Measurements from ENCODE around the gene CFAP54.
A peak's percentile ranks its signal among the peaks of the same experiment; 100 is the strongest.

Gene CFAP54

DNA sequence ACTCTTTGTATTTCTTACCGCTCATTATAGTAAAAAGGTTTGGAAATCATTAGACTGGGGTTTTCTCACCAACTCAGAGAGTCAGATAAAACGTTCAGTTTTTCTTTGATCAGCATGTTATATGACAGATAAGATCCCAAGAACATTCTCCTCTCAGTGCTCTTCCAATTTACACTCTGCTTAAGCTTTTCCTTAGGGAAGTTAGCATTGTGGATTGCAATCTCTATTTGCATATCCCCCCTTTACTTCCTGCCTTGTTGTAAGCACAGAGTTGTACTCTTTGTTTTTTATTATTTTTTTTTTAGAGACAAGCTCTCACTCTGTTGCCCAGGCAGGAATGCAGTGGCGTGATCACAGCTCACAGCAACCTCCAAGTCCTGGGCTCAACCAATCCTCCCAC, 11.4 kb upstream of the CFAP54 start:
- no peak for DNase-seq (ENCODE audit: low read depth)

DNA sequence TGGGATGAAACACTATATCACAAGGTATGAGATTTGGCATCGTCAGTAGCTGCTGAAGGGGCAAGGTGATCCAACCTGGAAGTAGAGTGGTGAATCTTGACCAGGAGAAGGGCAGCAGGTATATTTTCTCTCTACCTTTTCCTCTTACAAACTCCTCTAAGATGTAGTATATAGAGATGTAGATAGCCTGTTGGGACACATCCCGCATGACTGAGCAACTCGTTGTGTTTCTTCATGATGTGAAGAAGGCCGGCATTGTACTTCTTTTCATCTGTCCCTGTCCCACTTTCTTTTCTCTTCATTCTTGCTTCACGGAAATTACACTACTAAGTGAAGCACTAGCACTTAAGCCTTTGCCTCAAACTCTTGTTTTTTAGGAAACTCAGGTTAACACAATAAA, 7.3 kb upstream of the CFAP54 start:
- DNase-seq (ENCODE audit: low read depth) = no peak

DNA sequence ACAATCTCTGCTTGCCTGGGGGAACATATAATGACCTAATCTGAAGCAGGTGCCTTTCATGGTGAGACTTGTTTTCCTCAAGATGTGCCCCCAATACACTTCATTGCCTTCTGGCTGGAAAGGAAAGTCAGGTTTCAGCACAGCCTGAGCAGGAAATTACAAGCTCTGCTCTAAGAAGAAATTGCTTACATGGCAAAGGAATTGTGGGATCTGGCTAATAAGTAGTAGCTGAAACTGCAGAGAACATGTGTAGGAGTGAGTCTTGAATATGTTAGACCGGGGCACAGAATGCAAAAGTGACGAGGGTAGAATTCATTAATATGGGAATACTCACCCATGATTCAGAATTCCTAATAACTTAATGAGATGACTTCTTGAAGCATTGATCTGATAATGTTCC, 6.3 kb upstream of the CFAP54 start:
- no peak for DNase-seq (ENCODE audit: low read depth)

DNA sequence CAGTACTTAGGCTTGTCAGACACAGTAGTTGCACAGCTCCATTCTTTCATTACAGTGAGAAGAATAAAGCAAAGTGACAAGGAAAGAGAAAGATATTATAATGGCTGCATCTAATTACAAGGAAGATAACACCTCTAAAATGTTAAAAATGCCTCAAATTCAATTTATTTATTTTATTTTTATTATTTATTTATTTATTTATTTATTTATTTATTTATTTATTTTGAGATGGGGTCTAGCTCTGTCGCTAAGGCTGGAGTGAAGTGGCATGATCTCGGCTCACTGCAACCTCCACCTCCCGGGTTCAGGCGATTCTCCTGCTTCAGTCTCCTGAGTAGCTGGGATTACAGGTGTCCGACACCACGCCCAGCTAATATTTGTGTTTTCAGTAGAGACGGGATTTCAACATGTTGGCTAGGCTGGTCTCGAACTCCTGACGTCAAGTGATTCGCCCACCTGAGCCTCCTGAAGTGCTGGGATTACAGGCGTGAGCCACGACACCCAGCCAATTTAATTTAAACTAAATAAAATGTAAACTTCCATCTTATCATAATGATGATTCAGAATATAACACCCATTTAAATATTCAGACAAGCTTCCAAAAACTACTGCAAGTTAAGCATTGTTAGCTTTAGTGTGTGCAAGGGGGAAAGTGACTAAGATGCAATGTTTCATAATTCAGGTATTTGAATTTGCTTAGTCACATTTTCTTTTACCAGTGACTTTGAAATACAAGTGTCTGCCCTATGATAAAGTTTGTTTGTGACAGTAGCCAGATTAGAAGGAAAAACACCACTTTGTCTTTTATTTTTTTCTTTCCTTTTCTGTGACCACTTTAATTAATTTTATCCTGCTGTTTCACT, 2.4 kb upstream of the CFAP54 start:
- peak; percentile 89 for DNase-seq (ENCODE audit: low read depth)

DNA sequence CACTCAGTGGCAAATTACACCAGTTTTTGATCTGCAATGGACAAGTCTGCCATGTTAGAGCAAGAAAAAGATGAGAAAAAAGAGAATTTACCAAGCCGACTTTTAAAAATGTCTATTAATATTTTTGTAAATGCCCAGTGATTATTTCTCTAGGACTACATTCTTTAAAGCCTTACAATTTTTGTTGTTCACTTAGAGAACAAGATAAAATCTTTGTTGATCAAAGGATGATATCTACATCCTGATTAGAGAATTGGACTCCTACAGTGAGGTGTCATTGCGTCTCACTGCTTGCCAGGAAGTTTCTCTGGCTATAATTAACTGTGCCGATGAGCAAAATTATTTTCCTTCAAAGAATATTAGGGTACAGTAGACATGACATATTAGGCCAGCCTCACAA, 1.7 kb upstream of the CFAP54 start:
- no peak for DNase-seq (ENCODE audit: low read depth)

DNA sequence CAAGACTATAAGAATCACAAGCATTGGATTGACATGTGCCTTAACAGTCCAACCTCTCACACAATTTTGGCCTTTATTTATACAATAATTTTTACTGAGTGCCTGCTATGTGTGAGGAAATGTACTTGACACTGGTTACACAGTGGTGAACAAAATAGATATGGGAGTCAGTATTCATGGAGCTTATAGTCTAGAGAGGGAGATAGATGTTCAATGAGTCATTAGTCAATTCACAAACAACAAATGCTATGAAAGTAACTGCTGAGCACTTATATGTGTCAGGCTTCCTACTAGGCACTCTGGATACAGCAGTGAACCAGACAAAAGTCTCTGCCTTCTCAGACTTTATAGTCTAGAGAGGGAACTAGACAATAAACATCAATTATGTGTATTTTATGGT, 3.7 kb downstream of the CFAP54 start:
- DNase-seq (ENCODE audit: low read depth) = peak; percentile 88

DNA sequence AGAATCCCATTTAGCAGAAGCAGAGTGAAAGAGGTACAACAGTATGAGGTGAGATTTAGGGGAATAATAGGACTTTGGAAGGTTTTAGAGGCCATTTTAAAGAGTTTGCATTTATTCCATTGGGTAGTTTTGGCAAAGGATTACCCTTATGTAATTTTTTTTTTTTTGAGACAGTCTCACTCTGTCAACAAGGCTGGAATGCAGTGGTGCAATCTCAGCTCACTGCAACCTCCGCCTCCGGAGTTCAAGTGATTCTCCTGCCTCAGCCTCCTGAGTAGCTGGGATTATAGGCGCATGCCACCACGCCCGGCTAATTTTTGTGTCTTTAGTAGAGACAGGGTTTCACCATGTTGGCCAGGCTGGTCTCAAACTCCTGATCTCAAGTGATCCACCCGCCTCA, 4.8 kb downstream of the CFAP54 start:
- DNase-seq (ENCODE audit: low read depth) = peak; percentile 36

DNA sequence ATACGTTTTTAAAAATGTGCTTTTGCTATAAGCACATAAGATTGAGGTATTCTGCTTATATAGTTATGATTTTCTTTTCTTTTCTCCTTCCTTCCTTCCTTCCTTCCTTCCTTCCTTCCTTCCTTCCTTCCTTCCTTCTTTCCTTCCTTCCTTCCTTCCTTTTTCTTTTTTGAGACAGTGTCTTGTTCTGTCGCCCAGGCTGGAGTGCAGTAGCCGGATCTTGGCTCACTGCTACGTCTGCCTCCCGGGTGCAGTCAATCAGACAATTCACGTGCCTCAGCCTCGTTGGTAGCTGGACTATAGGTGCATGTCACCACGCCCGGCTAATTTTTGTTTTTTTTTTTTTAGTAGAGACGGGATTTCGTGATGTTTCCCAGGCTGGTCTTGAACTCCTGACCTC, 5.8 kb downstream of the CFAP54 start:
- no peak for DNase-seq (ENCODE audit: low read depth)

DNA sequence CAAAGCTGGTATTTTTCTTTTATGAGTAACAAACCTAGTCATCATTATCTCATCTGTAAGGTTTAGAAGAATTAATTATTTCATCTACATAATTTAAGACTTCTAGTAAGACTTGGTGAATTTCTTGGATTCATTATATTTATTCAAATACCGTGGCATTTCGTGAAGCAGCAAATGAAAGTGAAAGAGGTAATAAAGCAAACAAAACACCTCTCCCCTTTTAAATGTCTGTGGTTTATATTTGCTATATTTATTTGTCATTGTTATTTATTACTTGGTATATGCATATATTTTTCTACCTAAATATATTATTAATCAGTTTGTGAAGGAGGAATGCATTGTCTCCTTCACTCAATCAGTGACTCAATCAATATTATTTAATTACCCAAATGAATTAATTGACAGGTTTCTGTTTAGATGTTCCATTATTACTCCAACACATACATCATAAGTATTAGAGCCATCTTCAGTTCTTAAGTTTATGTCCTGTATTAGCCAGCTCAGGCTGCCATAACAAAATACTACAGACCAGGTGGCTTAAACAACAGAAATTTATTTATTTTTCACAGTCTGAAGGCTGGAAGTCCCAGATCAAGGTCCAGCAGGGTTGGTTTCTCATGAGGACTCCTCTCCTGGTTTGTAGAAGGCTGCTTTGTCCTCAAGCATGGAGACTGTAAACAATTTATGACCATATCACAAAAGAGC, 6.6 kb downstream of the CFAP54 start:
- no peak for DNase-seq (ENCODE audit: low read depth)

DNA sequence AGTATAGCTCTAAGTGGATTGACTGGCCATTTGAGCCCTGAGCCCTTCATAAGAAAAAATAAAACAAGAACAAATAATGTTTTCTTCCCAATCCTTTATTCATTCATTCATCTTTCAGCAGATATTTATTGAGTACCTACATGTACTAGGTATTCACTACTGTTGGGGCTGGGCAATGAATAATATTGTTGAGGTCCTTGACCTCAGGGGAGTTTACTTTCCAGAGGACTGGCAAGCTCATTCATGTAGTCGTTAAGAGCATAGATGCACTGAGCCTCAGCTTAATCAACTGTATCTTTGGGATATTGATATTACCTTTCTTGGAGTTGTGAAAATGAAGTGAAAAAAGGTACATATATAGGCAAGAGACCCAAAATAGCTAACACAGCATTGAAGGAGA, 7.6 kb downstream of the CFAP54 start:
- DNase-seq (ENCODE audit: low read depth) = no peak

DNA sequence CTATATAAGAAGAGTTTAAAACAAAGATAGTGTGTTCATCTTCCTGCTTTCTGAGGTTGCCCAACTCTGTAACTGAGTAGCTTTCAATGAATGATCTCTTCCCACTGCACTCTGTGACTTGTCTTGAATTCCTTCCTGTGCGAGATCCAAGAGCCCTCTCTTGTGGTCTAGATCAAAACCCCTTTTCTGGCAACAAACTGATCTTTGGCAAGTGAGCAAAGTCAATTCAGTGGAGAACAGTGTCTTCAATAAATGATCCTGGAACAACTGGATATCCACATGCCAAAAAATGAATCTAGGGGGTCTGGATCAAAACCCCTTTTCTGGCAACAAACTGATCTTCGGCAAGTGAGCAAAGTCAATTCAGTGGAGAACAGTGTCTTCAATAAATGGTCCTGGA, 8.5 kb downstream of the CFAP54 start:
- DNase-seq (ENCODE audit: low read depth) = peak; percentile 66

DNA sequence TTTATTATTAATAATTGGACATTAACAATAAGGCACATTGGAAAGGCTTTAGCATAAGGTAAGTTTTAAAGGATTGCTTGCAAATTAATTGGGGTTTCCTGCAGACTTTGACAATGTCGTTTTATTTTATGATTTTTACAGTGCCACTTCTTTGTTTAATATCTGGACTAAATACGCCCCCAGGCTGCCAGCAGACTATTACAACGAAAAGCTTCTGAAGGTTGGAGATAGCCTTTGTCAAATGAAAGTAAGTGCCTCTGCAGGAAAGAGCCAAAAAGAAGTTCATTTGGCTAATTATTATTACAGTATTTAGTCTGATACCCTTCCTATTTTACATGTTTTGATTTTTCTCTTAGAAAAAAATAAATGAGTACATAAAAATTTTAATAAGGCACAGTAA, 11.3 kb downstream of the CFAP54 start:
- peak; percentile 44 for DNase-seq (ENCODE audit: low read depth)

DNA sequence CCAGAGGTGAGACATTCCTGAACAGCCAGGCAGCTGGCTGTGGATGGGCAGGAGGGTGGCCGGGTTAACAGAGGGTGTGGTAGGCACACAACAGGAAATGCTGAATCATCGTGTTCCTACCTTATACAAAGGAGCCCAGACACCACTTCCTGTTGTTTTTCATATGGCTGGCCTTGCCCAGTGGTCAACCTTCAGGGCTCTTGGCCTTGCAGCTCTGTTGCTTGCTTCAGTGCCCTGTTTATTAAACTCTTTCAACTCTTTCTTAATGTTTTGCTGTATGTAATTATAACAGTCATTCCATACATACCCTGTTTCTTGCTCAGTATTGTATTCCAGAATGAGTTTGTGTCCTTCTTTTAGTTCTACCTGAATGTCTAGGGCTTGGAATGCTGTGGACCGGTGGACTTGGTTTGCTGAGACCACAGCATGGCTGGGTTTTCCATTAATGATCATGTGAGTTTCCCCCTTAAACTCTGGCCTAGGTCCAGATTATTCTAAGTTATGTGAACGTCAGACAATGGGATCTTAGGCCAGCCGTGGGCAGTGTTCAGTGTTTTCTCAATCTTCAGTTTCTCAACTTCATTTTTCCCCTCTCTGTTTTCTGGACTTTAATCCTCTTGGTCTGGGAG, 11.9 kb downstream of the CFAP54 start:
- peak; percentile 85 for DNase-seq (ENCODE audit: low read depth)

DNA sequence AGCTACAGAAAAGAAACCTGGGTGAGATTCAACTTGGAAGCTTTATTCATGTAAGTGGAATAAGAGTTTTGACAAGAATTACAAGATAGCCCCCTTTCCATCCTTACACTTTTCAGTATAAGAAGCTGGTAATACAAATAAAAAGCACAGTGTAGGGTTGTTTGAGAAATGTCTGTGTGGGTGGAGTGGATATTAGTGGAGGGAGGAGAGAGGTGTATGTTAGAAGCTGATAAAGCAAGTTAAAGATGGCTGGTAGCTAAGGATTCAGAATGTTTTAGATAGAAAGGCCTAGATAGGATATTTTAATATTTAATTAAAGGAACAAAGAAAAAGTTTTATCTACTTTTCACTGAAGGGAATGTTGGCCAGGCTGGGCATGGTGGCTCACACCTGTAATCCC, 12.5 kb downstream of the CFAP54 start:
- no peak for DNase-seq (ENCODE audit: low read depth)

DNA sequence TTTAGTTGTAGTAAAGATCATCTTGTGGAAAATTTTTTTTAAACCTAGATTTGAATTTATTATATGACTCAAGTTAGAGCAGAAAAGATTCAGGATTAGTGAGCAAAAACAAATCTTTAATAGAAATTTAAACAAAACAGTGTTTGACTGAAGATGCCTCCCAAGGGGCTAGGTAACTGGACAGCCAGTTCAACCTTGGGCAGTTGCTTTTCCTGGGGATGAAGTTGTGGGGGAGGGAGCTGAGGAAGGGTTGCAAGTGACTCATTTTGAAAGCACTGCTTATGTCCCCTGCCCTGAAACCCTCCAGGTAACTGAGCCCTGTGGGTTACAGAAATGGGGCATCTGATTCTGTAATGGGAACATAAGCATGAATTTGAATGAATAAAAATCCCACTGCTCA, 13.1 kb downstream of the CFAP54 start:
- peak; percentile 35 for DNase-seq (ENCODE audit: low read depth)

DNA sequence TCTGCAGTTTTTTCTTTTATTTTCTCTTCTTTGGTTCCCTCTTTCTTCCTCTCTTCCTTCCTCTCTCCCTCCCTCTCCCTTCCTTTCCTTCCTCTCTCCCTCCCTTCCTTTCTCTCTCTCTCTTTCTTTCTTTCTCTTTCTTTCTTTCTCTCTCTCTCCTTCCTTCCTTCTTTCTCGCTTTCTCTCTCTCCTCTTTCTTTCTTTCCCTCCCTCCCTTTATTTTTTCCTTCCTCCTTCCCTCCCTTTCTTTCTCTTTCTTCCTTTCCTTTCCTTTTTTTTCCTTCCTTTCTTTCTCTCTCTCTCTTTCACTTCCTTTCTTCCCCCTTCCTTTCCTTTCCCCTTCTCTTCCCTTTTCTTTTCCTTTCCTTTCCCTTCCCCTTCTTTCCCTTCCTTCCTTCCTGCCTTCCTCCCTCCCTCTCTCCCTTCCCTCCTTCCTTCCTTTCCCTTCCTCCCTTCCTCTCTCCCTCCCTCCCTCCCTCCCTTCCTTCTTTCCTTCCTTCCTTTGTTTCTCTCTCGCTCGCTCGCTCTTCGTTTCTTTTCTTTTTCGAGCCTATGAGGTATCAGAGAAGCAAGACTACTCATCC, 13.7 kb downstream of the CFAP54 start:
- DNase-seq (ENCODE audit: low read depth) = no peak

DNA sequence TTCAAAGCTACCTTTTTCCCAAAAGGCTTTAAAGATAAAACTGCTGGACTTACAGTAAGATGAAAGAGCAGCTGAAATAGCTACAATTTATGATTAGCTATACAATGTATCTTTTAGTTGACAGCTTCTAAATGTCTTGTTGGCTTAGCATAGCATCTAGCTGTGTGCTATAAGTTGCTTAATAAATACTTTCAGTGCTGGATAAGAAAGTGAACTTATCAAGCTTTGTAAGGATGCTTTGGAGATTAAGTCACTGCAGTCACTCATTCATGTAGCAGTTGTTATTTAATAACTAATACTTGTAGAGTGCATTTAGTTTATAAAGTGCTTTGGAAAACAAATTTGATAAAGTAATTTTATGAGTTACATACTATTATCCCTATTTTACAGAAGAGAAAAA, 14.6 kb downstream of the CFAP54 start:
- DNase-seq (ENCODE audit: low read depth) = peak; percentile 76

DNA sequence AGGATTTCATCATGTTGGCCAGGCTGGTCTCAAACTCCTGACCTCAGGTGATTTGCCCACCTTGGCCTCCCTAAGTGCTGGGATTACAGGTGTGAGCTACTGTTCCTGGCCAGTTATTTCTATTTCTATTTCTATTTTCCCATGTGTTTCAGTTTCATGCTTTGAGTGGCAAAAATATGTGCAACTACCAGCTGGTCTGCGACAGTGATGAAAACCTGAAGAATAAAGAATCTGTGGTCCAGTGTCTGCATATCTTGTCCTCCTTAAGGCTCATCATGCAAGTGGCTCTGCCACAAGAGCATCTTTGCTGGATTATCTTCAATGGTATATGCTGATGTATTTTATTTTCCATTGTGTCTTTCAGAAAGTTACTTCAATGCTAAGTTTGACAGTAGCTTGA, 17.4 kb downstream of the CFAP54 start:
- DNase-seq (ENCODE audit: low read depth) = no peak

DNA sequence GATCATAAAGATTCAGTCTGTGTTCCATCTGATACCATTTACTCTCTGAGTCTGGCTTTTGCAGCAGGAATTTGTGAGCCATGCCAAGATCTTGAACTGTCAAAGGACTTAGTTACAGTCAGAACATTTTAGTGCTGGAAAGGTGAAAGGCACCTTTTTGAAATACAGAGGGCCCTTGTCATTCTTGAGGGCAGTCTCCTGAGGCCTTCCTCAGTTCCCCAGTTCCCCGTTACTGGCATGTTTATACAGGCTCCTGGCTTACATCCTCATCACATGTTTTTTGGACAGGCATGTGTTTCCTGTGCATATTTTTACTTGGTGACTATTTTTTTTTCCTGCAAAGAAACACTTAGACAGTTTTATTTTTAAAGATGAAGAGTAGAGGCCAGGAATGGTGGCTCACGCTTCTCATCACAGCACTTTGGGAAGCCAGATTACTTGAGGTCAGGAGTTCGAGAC, 21.0 kb downstream of the CFAP54 start:
- DNase-seq (ENCODE audit: low read depth) = no peak

DNA sequence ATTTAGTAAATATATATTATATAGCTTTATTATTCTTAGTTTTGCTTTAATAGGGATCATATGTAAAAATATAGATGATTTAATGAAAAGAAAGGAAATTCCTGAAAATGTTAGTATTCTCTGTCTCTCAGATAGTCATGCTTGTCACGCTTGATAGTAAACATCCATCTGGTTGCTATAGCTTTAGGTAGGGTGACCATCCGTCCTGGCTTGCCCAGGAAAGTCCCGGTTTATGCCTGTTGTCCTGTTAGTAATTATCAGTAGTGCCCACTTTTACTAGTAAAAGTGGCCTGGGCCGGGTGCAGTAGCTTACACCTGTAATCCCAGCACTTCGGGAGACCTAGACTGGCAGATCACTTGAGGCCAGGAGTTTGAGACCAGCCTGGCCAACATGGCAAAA, 23.8 kb downstream of the CFAP54 start:
- no peak for DNase-seq (ENCODE audit: low read depth)

DNA sequence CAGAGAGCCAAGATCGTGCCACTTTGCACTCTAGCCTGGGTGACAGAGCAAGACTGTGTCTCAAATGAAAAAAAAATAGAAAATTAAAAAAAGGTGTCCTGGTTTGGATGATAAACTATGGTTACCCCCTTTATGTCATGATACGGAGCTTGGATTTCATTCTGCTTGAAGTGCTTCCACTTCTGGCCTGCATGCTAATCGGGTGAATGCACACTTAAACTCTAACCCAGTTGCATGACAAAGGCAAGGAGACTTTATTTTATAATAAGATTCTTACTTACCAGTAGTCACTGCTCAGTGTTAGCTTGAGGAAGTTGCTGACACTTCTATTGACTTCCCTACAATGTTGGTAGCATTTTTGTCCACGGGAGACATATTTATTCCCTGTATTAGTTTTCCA, 24.3 kb downstream of the CFAP54 start:
- no peak for DNase-seq (ENCODE audit: low read depth)

DNA sequence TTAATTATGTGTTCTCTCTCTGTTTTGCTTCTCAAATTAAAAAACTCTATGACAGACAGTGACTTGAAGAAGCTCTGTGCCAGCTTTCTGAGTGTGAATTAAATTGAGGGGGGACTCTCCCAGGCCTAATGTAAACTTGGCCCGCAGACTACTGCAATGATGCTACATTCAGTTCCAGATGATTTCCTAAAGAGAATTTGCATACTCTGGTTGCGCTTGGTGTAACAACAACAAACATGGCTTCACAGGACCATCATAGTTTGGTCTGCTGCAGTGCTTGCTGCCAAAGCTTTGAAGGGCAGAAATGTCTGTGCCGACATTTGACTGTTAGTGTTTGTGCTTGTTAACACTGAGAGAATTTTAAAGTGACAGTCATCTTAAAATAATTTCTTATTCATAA, 25.0 kb downstream of the CFAP54 start:
- DNase-seq (ENCODE audit: low read depth) = peak; percentile 39

Data from iris pigment epithelial cell (primary cell).